Prostate gland (tissue), 2 donors: ENCODE data around the gene SLC35F4. TPM values are rescaled to one million over a fixed set of nuclear protein-coding genes. Genes with fewer than 3 reads are reported as not detected.

Source experiments
- DNase-seq: peaks from one replicate; pipeline ENCODE4 v3.0.0-alpha.2; 2019; ENCODE audit warnings: low spot score
- H3K27ac ChIP-seq, 2 donors: fragments of 200-600 bp; sonication (generic); 2 replicates each; pipeline ENCODE4 v1.5.1; 2017 to 2019
- H3K27me3 ChIP-seq: fragments of 200-600 bp; sonication (generic); replicated peaks from 2 replicates; pipeline ENCODE4 v1.5.1; 2019; ENCODE audit not compliant: insufficient read depth
- H3K36me3 ChIP-seq, 2 donors: fragments of 200-600 bp; sonication (generic); 1 replicate in 1 of 2; 2 replicates in 1 of 2; pipeline versions ENCODE4 v1.5.1 to v1.8.1; 2017 to 2019
- H3K4me1 ChIP-seq: fragments of 200-600 bp; sonication (generic); replicated peaks from 2 replicates; pipeline ENCODE4 v1.5.1; 2019
- H3K4me3 ChIP-seq, 2 donors: fragments of 200-600 bp; sonication (generic); 2 replicates each; pipeline ENCODE4 v1.5.1; 2017 to 2019
- H3K9me3 ChIP-seq: fragments of 200-600 bp; sonication (generic); 2 replicates; pipeline ENCODE4 v1.5.1; 2017
- POLR2A ChIP-seq: fragments of 450-650 bp; IDR thresholded peaks from one replicate; pipeline ENCODE4 v1.6.1; 2016; ENCODE audit warnings: antibody characterized with exemption, mild to moderate bottlenecking
- POLR2AphosphoS5 ChIP-seq: sonication (generic); formaldehyde crosslinking; IDR thresholded peaks from one replicate; pipeline ENCODE4 v1.6.1; 2017; ENCODE audit warnings: antibody characterized with exemption
- WGBS: methylation state at CpG from one replicate; pipeline ENCODE4 v1.1.5; 2018; 5-methylcytosine and 5-hydroxymethylcytosine counted together
- intact Hi-C: fragments of 100-400 bp; cut with DNase I; formaldehyde crosslinking; loops from one replicate; pipeline ENCODE4 v1.14.2; 2022
- total RNA-seq, 2 donors: library from RNA; depleted of rRNA; stranded (reverse); fragments of >200 nt; gene quantifications; one replicate each; pipeline ENCODE4 v1.1.0, GENCODE V29; 2016
- TF ChIP-seq, protein P1 (sequence below), 4 experiments: fragments of 200-600 bp in 2 of 4; fragments of 450-650 bp in 2 of 4; sonication (generic) in 2 of 4; IDR thresholded peaks; 1 replicate in 3 of 4; 2 replicates in 1 of 4; pipeline ENCODE4 v1.5.1; 2016 to 2019; ENCODE audit warnings: antibody characterized with exemption in 4 of 4, mild to moderate bottlenecking in 2 of 4, moderate library complexity in 2 of 4

Gene SLC35F4
- total RNA-seq, 2 donors from 2014 or later: 2.4 to 2.9 TPM

DNA sequence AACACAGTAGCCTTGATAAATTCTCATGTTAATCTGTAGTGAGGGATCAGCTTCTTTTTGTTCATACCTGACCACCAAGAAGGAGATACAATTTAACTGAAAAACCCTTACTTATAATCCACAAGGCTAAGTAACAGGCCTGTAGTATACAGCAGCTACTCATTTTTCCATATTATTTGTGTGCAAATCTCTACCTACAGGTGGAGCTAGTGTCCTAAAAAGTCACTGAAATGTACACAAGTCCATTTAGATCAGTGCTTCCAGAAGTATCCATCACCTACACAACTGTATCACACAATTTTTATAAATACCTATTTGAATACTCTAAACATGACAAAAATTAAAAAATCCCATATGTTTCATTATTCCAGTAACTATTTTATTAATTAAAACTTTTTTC is 173.2 kb downstream of the SLC35F4 start:
- no peak for DNase-seq
- Histone ChIP-seq H3K4me1 (no peaks in the 10 kb centered on the region), H3K4me3 (no peak overlapping the region), H3K27ac (no peak overlapping the region), H3K9me3 (no peaks in the 10 kb centered on the region), H3K27me3 (no peaks in the 10 kb centered on the region), H3K36me3 (no peaks in the 10 kb centered on the region)
- intact Hi-C loops: no loop called here
- no peak for TF ChIP-seq POLR2AphosphoS5
- TF ChIP-seq, protein P1, sequence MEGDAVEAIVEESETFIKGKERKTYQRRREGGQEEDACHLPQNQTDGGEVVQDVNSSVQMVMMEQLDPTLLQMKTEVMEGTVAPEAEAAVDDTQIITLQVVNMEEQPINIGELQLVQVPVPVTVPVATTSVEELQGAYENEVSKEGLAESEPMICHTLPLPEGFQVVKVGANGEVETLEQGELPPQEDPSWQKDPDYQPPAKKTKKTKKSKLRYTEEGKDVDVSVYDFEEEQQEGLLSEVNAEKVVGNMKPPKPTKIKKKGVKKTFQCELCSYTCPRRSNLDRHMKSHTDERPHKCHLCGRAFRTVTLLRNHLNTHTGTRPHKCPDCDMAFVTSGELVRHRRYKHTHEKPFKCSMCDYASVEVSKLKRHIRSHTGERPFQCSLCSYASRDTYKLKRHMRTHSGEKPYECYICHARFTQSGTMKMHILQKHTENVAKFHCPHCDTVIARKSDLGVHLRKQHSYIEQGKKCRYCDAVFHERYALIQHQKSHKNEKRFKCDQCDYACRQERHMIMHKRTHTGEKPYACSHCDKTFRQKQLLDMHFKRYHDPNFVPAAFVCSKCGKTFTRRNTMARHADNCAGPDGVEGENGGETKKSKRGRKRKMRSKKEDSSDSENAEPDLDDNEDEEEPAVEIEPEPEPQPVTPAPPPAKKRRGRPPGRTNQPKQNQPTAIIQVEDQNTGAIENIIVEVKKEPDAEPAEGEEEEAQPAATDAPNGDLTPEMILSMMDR (IDR thresholded peaks at IDR 0.05): peak in 2 of 4 experiments; percentile 47 to 50

DNA sequence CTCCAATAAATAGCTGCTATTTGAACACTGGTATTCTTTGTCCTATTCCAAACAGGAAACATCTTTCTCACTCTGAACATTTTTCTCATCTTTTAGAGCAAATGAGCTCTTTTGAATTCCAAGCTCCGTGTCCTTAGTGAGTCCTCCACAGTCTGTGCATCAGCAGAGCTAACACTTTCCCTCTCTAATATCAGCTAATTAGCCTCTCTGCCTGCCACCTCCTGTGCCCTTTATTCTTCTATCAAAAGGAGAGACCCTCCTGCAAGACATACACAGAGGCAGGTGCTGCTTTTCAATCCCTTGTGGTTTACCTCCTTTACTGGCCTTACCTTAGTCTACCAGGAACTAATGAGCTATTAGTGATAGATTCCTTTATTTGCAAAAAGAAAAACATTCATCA is 178.5 kb downstream of the SLC35F4 start:
- no peak for TF ChIP-seq POLR2A
- no peak for TF ChIP-seq POLR2AphosphoS5
- TF ChIP-seq, protein P1 (IDR thresholded peaks at IDR 0.05): no peak
- no peaks in the 10 kb centered on the region for H3K9me3 ChIP-seq
- no peak overlapping the region for H3K4me3 ChIP-seq
- WGBS: 59% methylated on average over 1 of the region's 1 CpG
- no peaks in the 10 kb centered on the region for H3K27me3 ChIP-seq
- no peak for DNase-seq
- H3K27ac ChIP-seq: no peak overlapping the region
- H3K36me3 ChIP-seq: no peaks in the 10 kb centered on the region
- intact Hi-C loops: no loop called here
- no peaks in the 10 kb centered on the region for H3K4me1 ChIP-seq

DNA sequence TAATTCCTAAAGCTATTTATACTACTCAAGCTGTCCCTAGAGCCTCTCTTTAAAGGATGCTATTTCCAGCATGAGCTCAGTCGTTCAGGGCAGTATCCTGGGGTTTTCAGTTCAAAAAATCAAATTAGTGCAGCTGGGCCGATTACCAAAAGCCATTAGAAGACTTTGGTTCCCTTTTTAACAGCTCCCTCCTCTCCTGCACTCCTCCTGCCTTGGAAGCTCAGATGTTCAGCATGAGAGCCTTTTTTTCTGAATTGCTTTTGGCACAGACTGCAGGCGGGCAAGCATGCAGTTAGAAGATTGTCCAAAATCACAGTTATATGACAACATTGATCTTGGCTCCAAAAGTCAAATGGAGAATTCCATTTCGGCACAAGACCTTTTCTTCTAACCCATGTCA is 179.6 kb downstream of the SLC35F4 start:
- H3K9me3 ChIP-seq: no peaks in the 10 kb centered on the region
- H3K27ac ChIP-seq: no peak overlapping the region
- TF ChIP-seq POLR2AphosphoS5: no peak
- TF ChIP-seq, protein P1 (IDR thresholded peaks at IDR 0.05): no peak
- no peak for TF ChIP-seq POLR2A
- no peaks in the 10 kb centered on the region for H3K36me3 ChIP-seq
- intact Hi-C loops: no loop called here
- WGBS: 43% methylated on average over 4 of the region's 4 CpGs
- no peak for DNase-seq
- H3K27me3 ChIP-seq: no peaks in the 10 kb centered on the region
- H3K4me1 ChIP-seq: no peaks in the 10 kb centered on the region
- H3K4me3 ChIP-seq: no peak overlapping the region

GRCh38 chr14:57671021-57671420 is 194.9 kb downstream of the SLC35F4 start:
- TF ChIP-seq, protein P1 (IDR thresholded peaks at IDR 0.05): no peak
- no peak for TF ChIP-seq POLR2A
- no peak for TF ChIP-seq POLR2AphosphoS5
- DNase-seq: no peak
- intact Hi-C loops: no loop called here
- Histone ChIP-seq H3K27ac (no peak overlapping the region), H3K9me3 (no peaks in the 10 kb centered on the region), H3K4me3 (no peak overlapping the region), H3K27me3 (no peaks in the 10 kb centered on the region), H3K4me1 (no peaks in the 10 kb centered on the region), H3K36me3 (no peaks in the 10 kb centered on the region)
- 91% methylated on average over 3 of the region's 3 CpGs for WGBS

DNA sequence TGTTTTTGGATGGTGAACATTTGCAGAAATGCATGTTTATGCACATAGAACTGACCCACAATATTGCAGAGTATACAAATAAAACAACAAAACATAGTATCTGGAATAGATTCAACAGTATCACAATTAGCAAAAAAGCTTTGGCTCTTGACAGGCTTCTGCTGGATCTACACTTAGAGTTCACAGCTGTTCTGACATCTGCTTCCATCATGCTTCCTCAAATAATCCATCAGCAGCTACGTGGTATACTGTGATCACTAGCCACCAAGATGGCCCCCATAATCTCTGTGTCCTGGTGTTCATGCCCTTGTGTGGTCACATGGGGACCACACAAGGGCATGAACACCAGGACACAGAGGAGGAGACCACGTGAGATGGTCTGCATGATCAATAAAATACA is 205.7 kb downstream of the SLC35F4 start:
- no peak for DNase-seq
- Histone ChIP-seq H3K4me1 (no peaks in the 10 kb centered on the region), H3K36me3 (no peaks in the 10 kb centered on the region), H3K27ac (no peak overlapping the region), H3K9me3 (no peaks in the 10 kb centered on the region), H3K4me3 (no peak overlapping the region), H3K27me3 (no peaks in the 10 kb centered on the region)
- intact Hi-C loops: no loop called here
- WGBS: 76% methylated on average over 2 of the region's 2 CpGs
- TF ChIP-seq, protein P1 (IDR thresholded peaks at IDR 0.05): no peak
